Brain microvascular endothelial cell (primary cell): ENCODE measurements around the gene TRIM41.

ENCODE experiments used
- DNase-seq: peaks from one replicate; pipeline ENCODE4 v3.0.0-alpha.2; 2020
- H3K27ac ChIP-seq: fragments of 250-450 bp; sonication (Bioruptor Pico); 2 replicates; pipeline ENCODE4 v1.5.1; 2020; ENCODE audit warnings: mild to moderate bottlenecking, moderate library complexity
- H3K27me3 ChIP-seq: fragments of 250-450 bp; sonication (Bioruptor Pico); replicated peaks from 2 replicates; pipeline ENCODE4 v1.5.1; 2020; ENCODE audit warnings: mild to moderate bottlenecking
- H3K36me3 ChIP-seq: fragments of 250-450 bp; sonication (Bioruptor Pico); replicated peaks from 2 replicates; pipeline ENCODE4 v1.5.1; 2020; ENCODE audit warnings: mild to moderate bottlenecking
- H3K4me3 ChIP-seq: 2 replicates; pipeline ENCODE4 v1.5.1; 2011; ENCODE audit warnings: low read depth, mild to moderate bottlenecking, control low read depth, low read length, moderate library complexity
- in situ Hi-C: cut with HindIII; loops from 2 replicates; pipeline ENCODE4 v1.10.0; 2017; ENCODE audit warnings: low sequenced_read_pairs, low pct_ligation_motif_present
- TF ChIP-seq, protein P1 (sequence below): IDR thresholded peaks from 2 replicates; pipeline ENCODE4 v1.5.1; 2011; ENCODE audit warnings: low read depth, mild to moderate bottlenecking, moderate library complexity, low read length, control low read depth, inconsistent platforms; ENCODE audit errors: missing control alignments

The TRIM41 gene

DNA sequence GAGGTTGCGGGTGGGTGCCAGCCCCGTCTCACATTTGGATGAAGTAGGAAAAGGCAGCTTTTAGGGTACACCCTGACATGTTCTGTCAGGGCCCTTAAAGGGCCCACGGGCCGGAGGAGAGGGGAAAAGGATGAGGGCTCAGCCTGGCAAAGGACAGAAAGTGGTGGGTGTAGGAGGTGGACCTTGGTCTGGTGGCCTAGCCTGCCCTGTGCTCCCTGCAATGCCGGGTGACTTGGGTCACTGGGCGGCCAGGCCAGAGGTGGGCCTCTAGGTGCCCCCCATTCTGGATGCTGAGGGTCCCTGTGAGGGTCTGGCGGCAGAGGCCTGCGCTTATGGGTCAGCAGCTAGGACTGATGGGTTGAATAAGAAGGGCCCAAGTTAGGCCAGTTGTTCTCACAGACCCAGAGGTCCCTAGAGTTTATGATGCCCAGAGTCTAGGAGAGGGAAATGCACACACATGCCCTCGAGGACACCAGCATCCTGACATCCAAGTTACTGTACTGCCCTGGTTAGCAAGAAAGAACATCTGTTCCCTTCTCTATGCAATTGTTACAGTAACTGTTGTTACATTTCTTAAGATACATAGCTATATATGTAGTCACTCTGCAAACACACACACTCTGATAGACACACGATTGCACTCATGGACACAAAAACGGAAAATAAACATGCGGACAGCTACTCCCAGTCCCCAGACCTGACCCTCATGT lies 30.6 kb upstream of the TRIM41 start:
- no peaks in the 10 kb centered on the region for H3K27me3 ChIP-seq
- in situ Hi-C loops = no loop called here
- H3K4me3 ChIP-seq = peak overlapping the region; percentile 86
- DNase-seq = no peak
- no peak overlapping the region for H3K27ac ChIP-seq
- TF ChIP-seq, protein P1, sequence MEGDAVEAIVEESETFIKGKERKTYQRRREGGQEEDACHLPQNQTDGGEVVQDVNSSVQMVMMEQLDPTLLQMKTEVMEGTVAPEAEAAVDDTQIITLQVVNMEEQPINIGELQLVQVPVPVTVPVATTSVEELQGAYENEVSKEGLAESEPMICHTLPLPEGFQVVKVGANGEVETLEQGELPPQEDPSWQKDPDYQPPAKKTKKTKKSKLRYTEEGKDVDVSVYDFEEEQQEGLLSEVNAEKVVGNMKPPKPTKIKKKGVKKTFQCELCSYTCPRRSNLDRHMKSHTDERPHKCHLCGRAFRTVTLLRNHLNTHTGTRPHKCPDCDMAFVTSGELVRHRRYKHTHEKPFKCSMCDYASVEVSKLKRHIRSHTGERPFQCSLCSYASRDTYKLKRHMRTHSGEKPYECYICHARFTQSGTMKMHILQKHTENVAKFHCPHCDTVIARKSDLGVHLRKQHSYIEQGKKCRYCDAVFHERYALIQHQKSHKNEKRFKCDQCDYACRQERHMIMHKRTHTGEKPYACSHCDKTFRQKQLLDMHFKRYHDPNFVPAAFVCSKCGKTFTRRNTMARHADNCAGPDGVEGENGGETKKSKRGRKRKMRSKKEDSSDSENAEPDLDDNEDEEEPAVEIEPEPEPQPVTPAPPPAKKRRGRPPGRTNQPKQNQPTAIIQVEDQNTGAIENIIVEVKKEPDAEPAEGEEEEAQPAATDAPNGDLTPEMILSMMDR = no peak
- H3K36me3 ChIP-seq = no peaks in the 10 kb centered on the region

DNA sequence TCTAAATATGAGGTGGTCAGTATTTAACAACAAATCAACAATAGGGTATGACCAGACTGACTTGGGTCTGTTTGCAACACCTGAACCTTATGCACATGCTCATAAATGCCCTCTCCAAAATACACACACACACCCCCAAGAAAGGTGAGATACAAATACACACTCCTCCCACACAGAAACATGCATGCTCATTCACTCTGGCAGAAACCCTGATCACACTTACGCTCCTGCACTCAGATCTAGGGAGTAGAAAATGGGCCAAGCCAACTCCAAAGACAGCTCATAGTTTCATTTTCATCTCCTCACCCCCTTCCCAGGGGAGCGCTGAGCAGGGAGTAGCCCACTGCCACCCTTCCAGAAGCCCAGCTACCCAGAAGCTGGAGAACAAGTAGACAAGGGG lies 29.4 kb upstream of the TRIM41 start:
- in situ Hi-C loops = no loop called here
- no peak for DNase-seq
- no peaks in the 10 kb centered on the region for H3K36me3 ChIP-seq
- no peak overlapping the region for H3K4me3 ChIP-seq
- TF ChIP-seq, protein P1 = no peak
- H3K27ac ChIP-seq = no peak overlapping the region
- no peaks in the 10 kb centered on the region for H3K27me3 ChIP-seq

DNA sequence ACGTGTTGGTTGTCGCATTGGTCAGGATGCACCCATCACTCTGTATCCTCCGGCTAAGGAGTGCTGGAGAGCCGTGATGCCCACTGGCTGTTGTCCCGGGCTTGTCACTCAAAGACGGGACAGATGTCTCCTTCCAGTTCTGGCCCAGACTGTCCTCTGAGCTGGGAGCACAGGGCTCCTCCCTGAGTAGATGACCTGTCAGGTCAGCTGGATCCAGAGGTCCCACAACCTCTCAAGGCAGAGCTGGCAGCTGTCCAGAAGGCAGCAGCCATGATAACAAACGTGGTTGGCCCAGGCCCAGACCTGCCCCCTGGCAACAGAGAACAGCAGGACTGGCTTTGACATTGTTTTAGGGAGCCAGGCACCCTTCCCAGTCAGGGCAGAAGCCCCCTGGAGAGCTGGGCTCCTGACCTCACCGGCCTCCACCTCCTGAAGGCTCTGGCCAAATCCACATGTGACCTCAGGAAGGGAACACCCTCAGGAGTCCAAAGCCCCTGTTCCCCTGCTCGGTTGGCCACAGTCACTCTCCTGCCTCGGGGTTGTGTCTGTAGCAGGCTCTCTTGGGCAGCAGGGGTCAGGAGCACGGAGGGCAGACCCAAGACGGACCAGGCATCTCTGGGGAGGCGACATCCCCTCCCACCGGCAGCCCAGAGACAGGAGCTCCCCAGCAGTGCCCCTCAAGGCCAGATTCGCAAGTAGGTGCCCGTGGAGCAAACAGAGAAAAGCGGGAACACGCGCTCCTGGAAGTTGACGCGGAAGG lies 28.4 kb upstream of the TRIM41 start:
- Histone ChIP-seq H3K27ac (no peak overlapping the region), H3K27me3 (no peaks in the 10 kb centered on the region), H3K4me3 (no peak overlapping the region), H3K36me3 (no peaks in the 10 kb centered on the region)
- in situ Hi-C loops = no loop called here
- TF ChIP-seq, protein P1 = no peak
- no peak for DNase-seq

DNA sequence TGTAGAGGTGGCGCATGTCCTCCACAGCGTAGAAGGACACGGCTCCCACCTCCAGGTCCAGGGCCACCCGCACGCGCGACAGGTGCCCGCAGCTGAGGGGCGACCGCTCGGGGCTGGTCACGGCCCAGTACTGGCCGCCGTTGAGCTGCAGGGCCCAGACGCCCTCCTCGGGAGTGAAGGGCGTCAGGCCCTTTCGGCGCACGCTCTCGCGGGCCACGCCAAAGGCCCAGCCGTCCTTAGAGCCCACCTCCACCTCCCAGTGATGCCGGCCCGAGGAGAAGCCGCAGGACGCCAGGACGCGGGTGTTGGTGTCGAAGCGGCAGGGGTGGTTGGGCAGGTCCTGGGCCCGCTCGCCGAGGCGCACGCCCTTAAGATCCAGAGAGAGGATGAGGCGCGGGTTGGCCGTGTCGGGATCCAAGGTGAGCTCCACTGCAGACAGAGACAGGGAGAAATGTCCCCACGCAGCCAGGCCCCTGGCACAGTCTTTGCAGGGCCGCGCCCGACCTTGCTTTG lies 27.8 kb upstream of the TRIM41 start:
- DNase-seq = no peak
- Histone ChIP-seq H3K36me3 (no peaks in the 10 kb centered on the region), H3K27me3 (no peaks in the 10 kb centered on the region), H3K27ac (no peak overlapping the region), H3K4me3 (no peak overlapping the region)
- TF ChIP-seq, protein P1 = no peak
- in situ Hi-C loops = no loop called here

DNA sequence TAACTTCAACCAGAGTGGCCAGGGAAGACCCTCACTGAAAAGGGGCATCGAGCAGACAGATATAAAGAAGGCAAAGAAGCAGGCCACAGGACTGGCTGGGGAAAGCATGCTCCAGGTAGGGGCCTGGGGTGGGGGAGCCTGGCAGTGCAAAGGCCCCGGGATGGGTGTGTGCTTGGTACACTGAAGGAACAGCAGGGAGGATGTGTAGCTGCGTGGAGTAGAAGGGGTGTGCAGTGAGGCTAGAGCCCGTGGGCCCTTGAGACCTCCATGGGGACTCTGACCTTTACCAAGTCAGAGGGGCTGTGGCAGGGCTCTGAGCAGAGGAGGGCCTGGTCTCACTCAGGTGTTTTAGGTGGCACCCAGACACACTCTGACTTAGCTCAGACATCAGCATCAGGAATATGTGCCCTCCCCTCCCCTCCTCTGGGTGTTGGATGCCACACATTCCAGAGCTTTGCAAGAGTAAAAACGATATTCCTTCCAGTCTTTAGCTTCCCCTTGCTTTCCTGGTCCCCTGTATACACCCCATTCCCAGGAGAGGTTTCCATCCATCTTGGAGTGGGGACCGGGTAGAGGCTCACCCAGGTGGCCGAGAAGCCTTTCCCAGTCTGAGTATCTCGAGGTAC lies 25.6 kb upstream of the TRIM41 start:
- H3K4me3 ChIP-seq = no peak overlapping the region
- no peak overlapping the region for H3K27ac ChIP-seq
- DNase-seq = no peak
- TF ChIP-seq, protein P1 = no peak
- in situ Hi-C loops = no loop called here
- H3K27me3 ChIP-seq = no peaks in the 10 kb centered on the region
- no peaks in the 10 kb centered on the region for H3K36me3 ChIP-seq
